Breast epithelium (tissue), 3 donors: ENCODE measurements around the gene IL19.

ENCODE experiments used
- POLR2AphosphoS5 ChIP-seq, 3 donors: sonication (generic); formaldehyde crosslinking; IDR thresholded peaks; one replicate each; pipeline ENCODE4 v1.6.1; 2017; ENCODE audit warnings: antibody characterized with exemption in 3 of 3
- TF ChIP-seq, protein P1 (sequence below), 3 donors: fragments of 450-650 bp; IDR thresholded peaks; one replicate each; pipeline ENCODE4 v1.5.1; 2016 to 2017; ENCODE audit warnings: antibody characterized with exemption in 3 of 3, mild to moderate bottlenecking in 3 of 3, moderate library complexity in 3 of 3

DNA sequence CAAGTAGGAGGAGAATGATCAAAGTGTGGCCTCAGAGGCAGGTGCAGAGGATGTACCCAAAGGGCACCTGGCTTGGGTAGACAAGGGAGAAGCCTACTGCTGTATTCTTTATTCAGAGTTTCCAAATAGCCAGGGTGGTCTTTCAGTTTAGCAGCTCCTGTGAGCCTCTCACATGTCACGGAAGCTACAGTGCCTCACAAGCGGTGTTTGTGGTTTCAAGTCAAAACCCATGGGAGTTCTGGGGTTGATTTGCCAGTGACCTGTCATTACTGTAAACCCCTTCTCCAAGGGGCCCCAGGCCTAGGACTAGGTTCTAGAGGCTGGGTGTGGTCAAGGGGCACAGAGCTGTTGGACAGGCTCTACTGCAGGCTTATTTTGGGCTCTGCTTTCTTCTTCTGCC lies 11.9 kb downstream of the IL19 start:
- TF ChIP-seq, protein P1, sequence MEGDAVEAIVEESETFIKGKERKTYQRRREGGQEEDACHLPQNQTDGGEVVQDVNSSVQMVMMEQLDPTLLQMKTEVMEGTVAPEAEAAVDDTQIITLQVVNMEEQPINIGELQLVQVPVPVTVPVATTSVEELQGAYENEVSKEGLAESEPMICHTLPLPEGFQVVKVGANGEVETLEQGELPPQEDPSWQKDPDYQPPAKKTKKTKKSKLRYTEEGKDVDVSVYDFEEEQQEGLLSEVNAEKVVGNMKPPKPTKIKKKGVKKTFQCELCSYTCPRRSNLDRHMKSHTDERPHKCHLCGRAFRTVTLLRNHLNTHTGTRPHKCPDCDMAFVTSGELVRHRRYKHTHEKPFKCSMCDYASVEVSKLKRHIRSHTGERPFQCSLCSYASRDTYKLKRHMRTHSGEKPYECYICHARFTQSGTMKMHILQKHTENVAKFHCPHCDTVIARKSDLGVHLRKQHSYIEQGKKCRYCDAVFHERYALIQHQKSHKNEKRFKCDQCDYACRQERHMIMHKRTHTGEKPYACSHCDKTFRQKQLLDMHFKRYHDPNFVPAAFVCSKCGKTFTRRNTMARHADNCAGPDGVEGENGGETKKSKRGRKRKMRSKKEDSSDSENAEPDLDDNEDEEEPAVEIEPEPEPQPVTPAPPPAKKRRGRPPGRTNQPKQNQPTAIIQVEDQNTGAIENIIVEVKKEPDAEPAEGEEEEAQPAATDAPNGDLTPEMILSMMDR (IDR thresholded peaks at IDR 0.05) = no peak
- TF ChIP-seq POLR2AphosphoS5 (IDR thresholded peaks at IDR 0.05) = no peak
